AG08396 (cell line): ENCODE measurements around the gene GADL1.

Experiments
- DNase-seq: peaks from one replicate; pipeline ENCODE4 v3.0.0; 2012; ENCODE audit warnings: low spot score, mixed read lengths

Gene GADL1

DNA sequence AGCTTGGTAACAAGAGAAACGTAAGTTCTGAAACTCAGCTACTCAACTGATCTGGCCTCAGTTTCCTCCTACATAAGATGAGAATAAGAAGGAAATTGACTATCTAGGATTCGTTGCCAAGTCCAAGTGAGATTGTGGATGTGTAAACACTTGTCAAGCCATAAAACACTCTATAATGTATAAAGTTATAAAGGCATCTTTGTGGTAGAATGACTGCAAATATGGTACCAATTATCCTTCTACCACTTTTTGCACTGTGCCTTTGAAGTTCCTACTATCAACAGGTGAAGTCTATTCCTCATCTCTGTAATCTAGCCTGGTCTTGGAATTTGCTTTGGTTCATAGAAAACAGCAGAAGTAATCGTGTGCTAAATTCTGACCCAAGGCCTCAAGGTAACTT lies 138.2 kb downstream of the GADL1 start:
- DNase-seq, result no peak

DNA sequence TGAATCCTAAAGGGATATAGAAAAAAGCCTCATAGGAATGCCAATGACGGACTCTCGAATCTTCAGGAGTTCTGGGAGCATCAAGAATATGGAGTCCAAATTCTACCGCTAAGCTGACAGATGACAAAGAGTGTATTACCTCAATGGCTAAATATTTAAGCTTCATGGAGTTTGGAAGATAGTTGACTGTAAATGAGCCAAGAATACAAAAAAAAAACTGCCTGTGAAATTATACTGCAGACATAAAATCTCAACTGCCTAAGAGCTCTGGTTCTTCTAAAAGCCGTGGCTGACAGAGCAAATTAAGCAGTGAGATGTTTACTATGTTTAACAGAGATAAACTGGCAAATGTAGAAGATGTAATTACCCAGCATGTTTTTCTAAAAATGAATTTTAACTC lies 140.0 kb downstream of the GADL1 start:
- no peak for DNase-seq

- DNase-seq, result no peak
Observed at GRCh38 chr3:30753766-30754165, 140.7 kb downstream of the GADL1 start.

DNA sequence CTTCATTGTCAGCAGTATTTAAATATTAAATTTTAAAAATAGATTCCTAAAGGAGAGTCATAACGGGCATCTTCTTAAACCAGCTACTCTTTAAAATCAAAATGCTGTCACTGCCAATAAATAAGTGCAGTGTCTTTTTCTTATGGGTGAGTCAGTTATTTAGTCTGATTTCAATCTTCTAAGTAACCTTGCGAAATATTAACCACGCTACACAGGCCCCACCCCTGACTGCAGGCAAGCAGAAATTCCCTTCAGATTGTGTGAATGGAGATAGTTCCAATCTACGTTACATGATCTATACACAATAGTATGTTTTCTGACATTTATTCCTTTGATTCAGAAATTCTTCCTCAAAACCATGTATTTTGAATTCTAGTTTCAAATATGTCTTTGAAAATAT lies 141.5 kb downstream of the GADL1 start:
- DNase-seq, result peak; percentile 11

GRCh38 chr3:30752491-30752890 lies 142.0 kb downstream of the GADL1 start:
- no peak for DNase-seq

GRCh38 chr3:30751610-30752299 lies 142.7 kb downstream of the GADL1 start:
- DNase-seq, result peak; percentile 9

GRCh38 chr3:30750967-30751366 lies 143.5 kb downstream of the GADL1 start:
- no peak for DNase-seq

DNA sequence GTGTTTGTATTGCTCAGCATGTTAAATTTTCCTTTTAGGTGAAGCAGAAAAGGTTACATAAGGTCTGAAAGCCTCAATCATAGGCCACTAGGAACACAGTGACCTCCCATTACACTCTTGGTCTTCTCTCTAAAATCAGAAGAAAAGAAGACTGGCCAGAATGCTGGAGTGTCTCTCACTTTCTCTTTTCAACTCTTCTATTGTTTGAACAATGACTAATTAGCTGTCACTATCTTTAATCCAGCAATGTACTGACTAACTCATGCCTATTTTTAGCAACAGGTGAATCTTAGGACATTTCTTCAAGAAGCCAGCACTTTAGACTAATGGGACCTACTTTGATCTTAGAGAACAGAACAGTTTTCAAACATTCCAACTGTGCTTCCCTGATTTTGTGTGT lies 145.2 kb downstream of the GADL1 start:
- DNase-seq, result no peak

GRCh38 chr3:30747771-30748281 lies 146.6 kb downstream of the GADL1 start:
- DNase-seq, result peak; percentile 26

DNA sequence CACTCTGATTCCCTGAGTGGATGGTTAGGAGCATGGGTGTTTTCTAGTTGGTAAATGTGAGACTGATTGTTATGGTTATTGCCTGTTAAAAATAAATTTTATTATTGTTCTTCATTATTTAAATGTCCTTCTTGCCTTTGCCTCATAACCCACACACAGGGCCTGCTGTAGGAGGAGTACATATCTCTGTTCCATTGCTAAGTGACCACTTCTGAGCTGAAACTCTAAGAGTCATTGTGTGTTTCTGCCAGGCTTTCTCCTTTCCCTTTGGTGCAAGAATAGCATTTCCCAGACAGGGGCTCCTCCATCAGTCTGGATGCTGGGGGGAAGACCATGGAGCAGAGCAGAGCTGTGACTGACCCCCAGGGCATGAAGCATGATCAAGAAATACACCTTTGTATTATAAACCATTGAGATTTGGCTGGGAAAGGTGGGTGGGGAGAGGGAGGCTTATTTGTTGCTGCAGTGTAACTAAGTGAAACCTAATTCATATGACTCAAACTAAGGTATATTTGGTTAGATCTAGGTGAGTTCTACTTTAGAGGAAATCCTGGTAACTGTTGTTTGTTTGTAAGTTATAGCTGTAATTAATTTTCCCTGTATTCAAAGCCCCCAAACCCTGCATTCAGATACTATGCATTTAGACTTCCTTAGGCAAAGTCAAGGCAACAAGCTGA lies 150.7 kb downstream of the GADL1 start:
- no peak for DNase-seq

- DNase-seq, result no peak
Observed at GRCh38 chr3:30742796-30743619, 151.5 kb downstream of the GADL1 start.

- no peak for DNase-seq
Observed at GRCh38 chr3:30741889-30742288, 152.6 kb downstream of the GADL1 start.

DNA sequence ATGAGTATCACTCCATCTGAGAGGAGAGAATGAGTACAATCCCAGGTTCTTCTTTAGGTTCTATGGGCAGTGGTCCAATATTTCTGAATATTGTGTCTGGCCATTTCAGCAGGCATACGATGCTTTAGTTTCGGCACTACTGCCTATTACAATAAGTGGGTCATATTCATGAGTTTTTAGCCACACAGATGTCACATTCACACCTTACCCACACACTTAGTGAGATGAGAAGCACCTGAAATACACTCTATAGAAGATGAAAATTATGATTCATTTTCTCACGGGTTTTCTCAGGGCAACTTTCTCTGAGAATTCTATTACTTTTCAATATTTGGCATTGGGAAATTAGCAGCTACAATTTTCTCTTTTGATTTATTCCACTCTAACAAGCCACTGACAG lies 155.9 kb downstream of the GADL1 start:
- DNase-seq, result no peak

DNA sequence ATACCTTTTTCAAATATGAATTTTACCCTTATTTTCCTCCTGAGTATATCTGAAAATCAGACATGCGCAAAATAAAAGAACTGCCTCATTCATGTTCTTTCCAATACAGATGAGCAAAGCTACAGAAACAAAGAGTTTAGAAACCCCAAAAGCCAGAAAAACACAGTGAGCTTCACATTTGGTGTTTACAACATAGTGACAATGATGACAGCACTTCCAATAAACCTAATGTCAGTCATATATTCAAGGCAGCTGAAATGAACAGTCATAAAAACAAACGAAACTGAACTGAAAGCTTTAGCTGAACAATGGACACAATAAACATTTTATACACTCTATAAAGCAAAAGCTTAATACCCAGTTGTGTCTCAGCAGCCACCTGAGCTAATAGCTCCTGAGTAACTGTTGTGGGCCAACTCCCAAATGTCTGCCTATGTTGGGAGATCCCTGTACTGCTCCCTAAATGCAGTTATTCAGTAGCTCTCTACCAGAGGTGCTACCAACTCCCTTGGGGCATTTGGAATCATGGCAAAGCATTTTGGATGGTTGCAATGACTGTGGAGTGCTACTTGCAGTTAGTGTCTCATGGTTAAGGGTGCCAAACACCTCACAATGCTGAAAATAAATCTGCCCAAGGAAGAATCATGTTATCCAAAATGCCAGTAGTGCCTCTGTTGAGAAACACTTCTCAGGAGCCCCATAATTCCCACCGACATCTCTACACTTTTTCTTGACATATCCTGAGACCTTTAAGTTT lies 156.5 kb downstream of the GADL1 start:
- no peak for DNase-seq

DNA sequence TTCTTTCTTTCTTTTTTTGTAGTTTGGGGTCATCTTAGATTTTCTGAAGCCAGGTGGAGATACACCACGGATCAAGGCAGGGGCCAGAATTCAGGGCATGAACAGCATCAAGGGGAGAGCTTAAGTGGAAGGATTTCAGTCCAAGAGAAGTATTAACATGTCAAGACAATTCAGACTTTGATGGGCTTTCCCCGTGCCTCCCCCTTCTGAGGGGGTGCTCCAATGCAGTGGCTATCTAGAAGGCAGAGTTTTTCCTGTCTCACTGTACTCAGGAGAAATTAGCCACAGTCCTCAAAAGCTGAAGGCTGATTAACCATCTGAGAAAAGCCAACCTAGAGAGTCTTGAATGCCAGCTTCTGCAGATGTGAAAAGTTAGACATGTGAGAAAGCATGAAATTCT lies 160.8 kb downstream of the GADL1 start:
- DNase-seq, result no peak

DNA sequence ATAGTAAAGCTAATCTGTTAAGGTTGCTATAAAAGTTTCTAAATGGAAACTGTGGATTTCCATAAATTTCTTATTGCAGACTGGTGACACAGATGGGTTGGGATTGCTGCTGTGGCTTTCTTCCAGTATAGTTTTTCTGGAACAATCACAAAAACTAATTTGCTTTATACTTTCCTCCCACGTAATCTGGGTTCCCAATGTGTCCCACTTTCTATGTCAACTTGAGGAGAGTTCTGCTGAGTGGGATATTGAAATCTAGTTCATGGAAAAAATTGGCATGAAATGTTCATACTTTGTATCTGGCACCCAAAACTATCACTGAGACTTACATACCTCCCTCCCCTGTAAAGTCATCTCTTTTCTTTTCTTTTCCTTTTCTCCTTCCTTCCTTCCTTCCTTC lies 161.3 kb downstream of the GADL1 start:
- DNase-seq, result no peak

- DNase-seq, result no peak
Observed at GRCh38 chr3:30730967-30731366, 163.5 kb downstream of the GADL1 start.

GRCh38 chr3:30729936-30730335 lies 164.5 kb downstream of the GADL1 start:
- DNase-seq, result no peak

DNA sequence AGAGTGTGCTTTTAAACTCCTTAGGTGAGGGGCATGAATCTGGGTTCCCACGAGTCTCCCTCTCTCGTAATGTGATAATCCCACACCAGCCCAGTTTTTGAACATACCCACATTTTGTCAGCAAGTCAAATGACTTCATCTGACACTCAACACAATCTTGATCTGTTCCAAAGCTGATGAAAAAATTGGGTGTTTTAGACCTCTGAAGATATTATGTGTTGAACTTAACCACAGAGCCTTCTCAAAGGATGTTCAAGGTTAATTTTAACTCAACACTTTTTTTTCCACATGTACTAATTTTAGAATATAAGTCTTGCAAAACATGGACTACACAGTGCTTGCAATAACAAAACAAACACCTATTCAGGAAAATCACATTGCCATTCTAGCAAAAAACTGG lies 164.9 kb downstream of the GADL1 start:
- DNase-seq, result no peak

GRCh38 chr3:30728143-30728542 lies 166.3 kb downstream of the GADL1 start:
- no peak for DNase-seq

DNA sequence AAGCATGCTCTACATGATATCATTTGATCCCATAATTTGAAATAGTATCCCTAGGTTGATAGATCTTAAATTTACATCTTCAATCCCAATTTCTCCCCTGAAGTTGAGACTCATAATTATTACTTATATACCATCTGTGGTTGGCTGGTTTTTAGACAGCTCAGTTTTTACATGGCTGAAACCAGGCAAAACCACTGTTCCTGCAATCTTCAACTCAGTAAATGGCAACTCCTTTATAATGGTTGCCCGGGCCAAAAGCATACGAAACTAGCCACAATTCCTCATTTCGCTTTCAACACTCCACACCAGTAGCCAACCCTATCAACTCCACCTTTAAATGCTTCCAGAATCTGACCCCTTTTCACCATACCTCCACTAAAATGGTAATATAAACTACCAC lies 169.6 kb downstream of the GADL1 start:
- DNase-seq, result no peak

DNA sequence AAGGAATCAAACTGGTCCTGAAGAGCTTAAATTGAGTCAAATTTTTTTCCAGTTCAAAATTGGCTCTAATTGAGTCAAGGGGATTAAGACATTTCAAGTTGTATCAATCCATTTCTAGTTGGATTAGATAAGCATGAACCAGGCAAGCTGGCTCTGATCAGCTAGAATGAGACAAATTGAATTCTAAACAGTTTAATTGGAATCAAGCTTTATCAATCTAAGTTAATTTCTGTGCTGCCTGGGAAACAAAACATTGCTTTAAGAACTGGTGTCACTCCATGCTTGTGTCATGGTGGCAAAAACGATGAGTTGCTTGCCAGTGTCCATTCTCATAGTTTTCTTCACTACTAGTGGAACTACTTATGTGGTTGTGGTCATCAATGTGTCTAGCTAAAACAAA lies 171.2 kb downstream of the GADL1 start:
- DNase-seq, result no peak
